Measurements from ENCODE around the gene MBNL1.
"Not testable (repeated sequence)": the region's sequence is repeated elsewhere in the genome, so short reads cannot be mapped to it uniquely, and the experiment has no call there.

The MBNL1 gene

GRCh38 chr3:152365126-152365525 is 96.4 kb downstream of the MBNL1 start:
- no peak for DNase-seq (ENCODE audit: low read depth, low spot score)
- H3K27ac ChIP-seq: no peak overlapping the region

GRCh38 chr3:152365766-152366593 is 97.3 kb downstream of the MBNL1 start:
- DNase-seq (ENCODE audit: low read depth, low spot score): no peak

GRCh38 chr3:152367192-152367591 is 98.5 kb downstream of the MBNL1 start:
- not testable (repeated sequence) for H3K27ac ChIP-seq; DNase-seq (ENCODE audit: low read depth, low spot score)

More at GRCh38 chr3:152365766-152366593, 97.3 kb downstream of the MBNL1 start:
- H3K27ac ChIP-seq: no peak overlapping the region

- DNase-seq (ENCODE audit: low read depth, low spot score); H3K27ac ChIP-seq: not testable (repeated sequence)
These were observed 103.9 kb downstream of the MBNL1 start for GRCh38 chr3:152372633-152373032.

GRCh38 chr3:152373379-152373778 is 104.7 kb downstream of the MBNL1 start:
- no peak overlapping the region for H3K27ac ChIP-seq
- no peak for DNase-seq (ENCODE audit: low read depth, low spot score)

- no peak overlapping the region for H3K27ac ChIP-seq
- DNase-seq (ENCODE audit: low read depth, low spot score): no peak
These were observed 105.7 kb downstream of the MBNL1 start for GRCh38 chr3:152374262-152374990.

- DNase-seq (ENCODE audit: low read depth, low spot score): no peak
- H3K27ac ChIP-seq: no peak overlapping the region
These were observed 106.8 kb downstream of the MBNL1 start for GRCh38 chr3:152375546-152375945.

GRCh38 chr3:152376351-152377183 is 107.8 kb downstream of the MBNL1 start:
- H3K27ac ChIP-seq: no peak overlapping the region

GRCh38 chr3:152377184-152377570 is 108.4 kb downstream of the MBNL1 start:
- H3K27ac ChIP-seq: no peak overlapping the region
- no peak for DNase-seq (ENCODE audit: low read depth, low spot score)

More at GRCh38 chr3:152376351-152377183, 107.8 kb downstream of the MBNL1 start:
- DNase-seq (ENCODE audit: low read depth, low spot score): no peak

- H3K27ac ChIP-seq: no peak overlapping the region
- no peak for DNase-seq (ENCODE audit: low read depth, low spot score)
These were observed 110.8 kb downstream of the MBNL1 start for GRCh38 chr3:152379415-152380042.

- no peak overlapping the region for H3K27ac ChIP-seq
- DNase-seq (ENCODE audit: low read depth, low spot score): no peak
These were observed 111.3 kb downstream of the MBNL1 start for GRCh38 chr3:152380043-152380442.

GRCh38 chr3:152381881-152382295 is 113.2 kb downstream of the MBNL1 start:
- DNase-seq (ENCODE audit: low read depth, low spot score): no peak
- H3K27ac ChIP-seq: no peak overlapping the region

GRCh38 chr3:152382312-152383135 is 113.8 kb downstream of the MBNL1 start:
- DNase-seq (ENCODE audit: low read depth, low spot score): no peak
- no peak overlapping the region for H3K27ac ChIP-seq

GRCh38 chr3:152383136-152383606 is 114.4 kb downstream of the MBNL1 start:
- no peak overlapping the region for H3K27ac ChIP-seq
- no peak for DNase-seq (ENCODE audit: low read depth, low spot score)

GRCh38 chr3:152384412-152384811 is 115.7 kb downstream of the MBNL1 start:
- DNase-seq (ENCODE audit: low read depth, low spot score): no peak
- no peak overlapping the region for H3K27ac ChIP-seq

GRCh38 chr3:152385761-152386160 is 117.0 kb downstream of the MBNL1 start:
- DNase-seq (ENCODE audit: low read depth, low spot score): no peak
- peak overlapping the region; percentile 20 for H3K27ac ChIP-seq

- DNase-seq (ENCODE audit: low read depth, low spot score): no peak
- H3K27ac ChIP-seq: peak overlapping the region; percentile 95
These were observed 117.5 kb downstream of the MBNL1 start for GRCh38 chr3:152386208-152386607.

GRCh38 chr3:152388631-152389030 is 119.9 kb downstream of the MBNL1 start:
- peak overlapping the region; percentile 95 for H3K27ac ChIP-seq
- peak; percentile 51 for DNase-seq (ENCODE audit: low read depth, low spot score)

- peak overlapping the region; percentile 95 for H3K27ac ChIP-seq
- peak; percentile 60 for DNase-seq (ENCODE audit: low read depth, low spot score)
These were observed 120.7 kb downstream of the MBNL1 start for GRCh38 chr3:152389316-152389934.
